ENCODE data around the gene GTF3C6. TPM values are rescaled to one million over a fixed set of nuclear protein-coding genes. Genes with fewer than 3 reads are reported as not detected.
"Not testable (repeated sequence)": the region's sequence is repeated elsewhere in the genome, so short reads cannot be mapped to it uniquely, and the experiment has no call there.

GTF3C6 gene
- total RNA-seq, 2 experiments from 2014 or later = 84.6 to 123 TPM

- H3K4me3 Mint-ChIP-seq = no peak overlapping the region
- CTCF ChIA-PET = interaction anchor here (1.2 to 7.4 kb wide), 2 partner anchors 63 to 270 kb away, joined by 3 to 55 read pairs; no protein-coding TSS in a partner anchor
- DNase-seq = no peak
- no peaks in the 10 kb centered on the region for H3K9me3 Mint-ChIP-seq (ENCODE audit: low read depth)
- peaks cover 11% of the 10 kb centered on the region for H3K27me3 Mint-ChIP-seq
- H3K36me3 Mint-ChIP-seq = no peaks in the 10 kb centered on the region
- H3K27ac Mint-ChIP-seq = no peak overlapping the region
- ATAC-seq = no peak
- peaks cover 2% of the 10 kb centered on the region for H3K4me1 Mint-ChIP-seq
These were observed 6.3 kb upstream of the GTF3C6 start for GRCh38 chr6:110951986-110952794.

GRCh38 chr6:110953633-110954303 lies 4.7 kb upstream of the GTF3C6 start:
- CTCF ChIA-PET = interaction anchor here (0.7 to 7.4 kb wide), 3 partner anchors 9 to 624 kb away, joined by 3 to 55 read pairs (median 3); no protein-coding TSS in a partner anchor
- DNase-seq (no peak), ATAC-seq (no peak)
- Mint-ChIP-seq H3K4me1 (peaks cover 7% of the 10 kb centered on the region), H3K36me3 (peaks cover 2% of the 10 kb centered on the region), H3K9me3 (ENCODE audit: low read depth) (no peaks in the 10 kb centered on the region), H3K4me3 (no peak overlapping the region), H3K27me3 (peaks cover 11% of the 10 kb centered on the region), H3K27ac (no peak overlapping the region)

- H3K27ac Mint-ChIP-seq = peak overlapping the region; percentile 72
- H3K9me3 Mint-ChIP-seq (ENCODE audit: low read depth) = no peaks in the 10 kb centered on the region
- peaks cover 16% of the 10 kb centered on the region for H3K4me1 Mint-ChIP-seq
- H3K36me3 Mint-ChIP-seq = peaks cover 34% of the 10 kb centered on the region
- no peak for DNase-seq
- CTCF ChIA-PET = interaction anchor here (0.6 to 1.3 kb wide), 5 partner anchors 15 to 441 kb away, joined by 3 to 4 read pairs (median 3); no protein-coding TSS in a partner anchor
- no peaks in the 10 kb centered on the region for H3K27me3 Mint-ChIP-seq
- peak overlapping the region; percentile 97 for H3K4me3 Mint-ChIP-seq
- ATAC-seq = no peak
These were observed 1.5 kb downstream of the GTF3C6 start for GRCh38 chr6:110960014-110960390.

- H3K27me3 Mint-ChIP-seq; DNase-seq; ATAC-seq; H3K4me3 Mint-ChIP-seq; H3K27ac Mint-ChIP-seq; CTCF ChIA-PET; H3K9me3 Mint-ChIP-seq (ENCODE audit: low read depth): not testable (repeated sequence)
- peaks cover 52% of the 10 kb centered on the region for H3K36me3 Mint-ChIP-seq
- H3K4me1 Mint-ChIP-seq = peaks cover 13% of the 10 kb centered on the region
These were observed 4.1 kb downstream of the GTF3C6 start for GRCh38 chr6:110962636-110963035.

GRCh38 chr6:110965629-110966229 lies 7.2 kb downstream of the GTF3C6 start:
- CTCF ChIA-PET = interaction anchor here (0.6 kb wide), 1 partner anchor 23 kb away, joined by 3 read pairs; no protein-coding TSS in a partner anchor
- H3K27me3 Mint-ChIP-seq = no peaks in the 10 kb centered on the region
- no peaks in the 10 kb centered on the region for H3K4me1 Mint-ChIP-seq
- no peaks in the 10 kb centered on the region for H3K9me3 Mint-ChIP-seq (ENCODE audit: low read depth)
- DNase-seq (no peak), ATAC-seq (no peak)
- no peak overlapping the region for H3K4me3 Mint-ChIP-seq
- no peak overlapping the region for H3K27ac Mint-ChIP-seq
- peaks cover 54% of the 10 kb centered on the region for H3K36me3 Mint-ChIP-seq

- H3K27ac Mint-ChIP-seq; H3K27me3 Mint-ChIP-seq; DNase-seq; CTCF ChIA-PET; ATAC-seq; H3K9me3 Mint-ChIP-seq (ENCODE audit: low read depth); H3K4me3 Mint-ChIP-seq; H3K4me1 Mint-ChIP-seq: not testable (repeated sequence)
- H3K36me3 Mint-ChIP-seq = peaks cover 35% of the 10 kb centered on the region
These were observed 10.2 kb downstream of the GTF3C6 start for GRCh38 chr6:110968661-110969060.

- Mint-ChIP-seq H3K27ac (no peak overlapping the region), H3K36me3 (peaks cover 20% of the 10 kb centered on the region), H3K27me3 (no peaks in the 10 kb centered on the region), H3K4me3 (no peak overlapping the region), H3K4me1 (no peaks in the 10 kb centered on the region), H3K9me3 (ENCODE audit: low read depth) (no peaks in the 10 kb centered on the region)
- DNase-seq = no peak
- CTCF ChIA-PET = interaction anchor here (2.0 kb wide), 1 partner anchor 13 kb away, joined by 6 read pairs; the partner anchor contains the start of gene GTF3C6
- no peak for ATAC-seq
These were observed 13.0 kb downstream of the GTF3C6 start for GRCh38 chr6:110971468-110971867.

- Mint-ChIP-seq H3K9me3 (ENCODE audit: low read depth) (no peaks in the 10 kb centered on the region), H3K27ac (no peak overlapping the region), H3K4me1 (peaks cover 15% of the 10 kb centered on the region), H3K27me3 (no peaks in the 10 kb centered on the region), H3K4me3 (no peak overlapping the region), H3K36me3 (peaks cover 8% of the 10 kb centered on the region)
- DNase-seq (no peak), ATAC-seq (no peak)
- CTCF ChIA-PET = no interaction called here
These were observed 18.1 kb downstream of the GTF3C6 start for GRCh38 chr6:110976575-110976974.

GRCh38 chr6:110979565-110980101 lies 21.1 kb downstream of the GTF3C6 start:
- H3K4me1 Mint-ChIP-seq = peaks cover 32% of the 10 kb centered on the region
- H3K27me3 Mint-ChIP-seq = no peaks in the 10 kb centered on the region
- H3K9me3 Mint-ChIP-seq (ENCODE audit: low read depth) = no peaks in the 10 kb centered on the region
- CTCF ChIA-PET = no interaction called here
- H3K4me3 Mint-ChIP-seq = no peak overlapping the region
- peaks cover 10% of the 10 kb centered on the region for H3K36me3 Mint-ChIP-seq
- H3K27ac Mint-ChIP-seq = no peak overlapping the region
- ATAC-seq (no peak), DNase-seq (no peak)

- Mint-ChIP-seq H3K4me1 (peaks cover 32% of the 10 kb centered on the region), H3K27ac (peak overlapping the region; percentile 47), H3K4me3 (peak overlapping the region; percentile 98), H3K9me3 (ENCODE audit: low read depth) (no peaks in the 10 kb centered on the region), H3K27me3 (no peaks in the 10 kb centered on the region), H3K36me3 (peaks cover 12% of the 10 kb centered on the region)
- CTCF ChIA-PET = no interaction called here
- no peak for DNase-seq
- ATAC-seq = no peak
These were observed 21.7 kb downstream of the GTF3C6 start for GRCh38 chr6:110980227-110980626.

- CTCF ChIA-PET = no interaction called here
- H3K27me3 Mint-ChIP-seq = no peaks in the 10 kb centered on the region
- no peaks in the 10 kb centered on the region for H3K9me3 Mint-ChIP-seq (ENCODE audit: low read depth)
- H3K36me3 Mint-ChIP-seq = peaks cover 15% of the 10 kb centered on the region
- peaks cover 34% of the 10 kb centered on the region for H3K4me1 Mint-ChIP-seq
- ATAC-seq (no peak), DNase-seq (no peak)
- peak overlapping the region; percentile 98 for H3K4me3 Mint-ChIP-seq
- H3K27ac Mint-ChIP-seq = peak overlapping the region; percentile 96
These were observed 22.1 kb downstream of the GTF3C6 start for GRCh38 chr6:110980648-110981047.

- no peak for ATAC-seq
- peaks cover 37% of the 10 kb centered on the region for H3K4me1 Mint-ChIP-seq
- H3K4me3 Mint-ChIP-seq = peak overlapping the region; percentile 98
These were observed 22.7 kb downstream of the GTF3C6 start for GRCh38 chr6:110981202-110981600.

More at GRCh38 chr6:110981202-110981600, 22.7 kb downstream of the GTF3C6 start:
- H3K9me3 Mint-ChIP-seq (ENCODE audit: low read depth) = no peaks in the 10 kb centered on the region
- H3K27me3 Mint-ChIP-seq = no peaks in the 10 kb centered on the region
- DNase-seq = no peak
- H3K36me3 Mint-ChIP-seq = peaks cover 19% of the 10 kb centered on the region
- H3K27ac Mint-ChIP-seq = peak overlapping the region; percentile 96
- CTCF ChIA-PET = interaction anchor here (0.9 to 2.4 kb wide), 8 partner anchors 18 to 299 kb away, joined by 3 to 8 read pairs (median 5); partner anchors contain the start of gene AMD1

All from activated CD8-positive, alpha-beta memory T cell treated with anti-CD3 and anti-CD28 coated beads, Interleukin-2, amount 10 ng/mL, durations not matched to agents 7 days and 5 days (primary cell).